ENCODE data around the gene ZNF215.
"Not testable (repeated sequence)": the region's sequence is repeated elsewhere in the genome, so short reads cannot be mapped to it uniquely, and the experiment has no call there.

The ZNF215 gene

GRCh38 chr11:6894097-6894496 is 32.1 kb upstream of the ZNF215 start:
- TF ChIP-seq, protein P1, sequence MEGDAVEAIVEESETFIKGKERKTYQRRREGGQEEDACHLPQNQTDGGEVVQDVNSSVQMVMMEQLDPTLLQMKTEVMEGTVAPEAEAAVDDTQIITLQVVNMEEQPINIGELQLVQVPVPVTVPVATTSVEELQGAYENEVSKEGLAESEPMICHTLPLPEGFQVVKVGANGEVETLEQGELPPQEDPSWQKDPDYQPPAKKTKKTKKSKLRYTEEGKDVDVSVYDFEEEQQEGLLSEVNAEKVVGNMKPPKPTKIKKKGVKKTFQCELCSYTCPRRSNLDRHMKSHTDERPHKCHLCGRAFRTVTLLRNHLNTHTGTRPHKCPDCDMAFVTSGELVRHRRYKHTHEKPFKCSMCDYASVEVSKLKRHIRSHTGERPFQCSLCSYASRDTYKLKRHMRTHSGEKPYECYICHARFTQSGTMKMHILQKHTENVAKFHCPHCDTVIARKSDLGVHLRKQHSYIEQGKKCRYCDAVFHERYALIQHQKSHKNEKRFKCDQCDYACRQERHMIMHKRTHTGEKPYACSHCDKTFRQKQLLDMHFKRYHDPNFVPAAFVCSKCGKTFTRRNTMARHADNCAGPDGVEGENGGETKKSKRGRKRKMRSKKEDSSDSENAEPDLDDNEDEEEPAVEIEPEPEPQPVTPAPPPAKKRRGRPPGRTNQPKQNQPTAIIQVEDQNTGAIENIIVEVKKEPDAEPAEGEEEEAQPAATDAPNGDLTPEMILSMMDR (conservative IDR thresholded peaks at IDR 0.05; ENCODE audit: low read depth) = no peak
- DNase-seq (ENCODE audit: low spot score) = no peak
- POLR2A ChIA-PET (ENCODE audit: low non-redundant PET) = no interaction called here
- H3K27ac ChIP-seq = no peak overlapping the region
- CTCF ChIA-PET = no interaction called here

DNA sequence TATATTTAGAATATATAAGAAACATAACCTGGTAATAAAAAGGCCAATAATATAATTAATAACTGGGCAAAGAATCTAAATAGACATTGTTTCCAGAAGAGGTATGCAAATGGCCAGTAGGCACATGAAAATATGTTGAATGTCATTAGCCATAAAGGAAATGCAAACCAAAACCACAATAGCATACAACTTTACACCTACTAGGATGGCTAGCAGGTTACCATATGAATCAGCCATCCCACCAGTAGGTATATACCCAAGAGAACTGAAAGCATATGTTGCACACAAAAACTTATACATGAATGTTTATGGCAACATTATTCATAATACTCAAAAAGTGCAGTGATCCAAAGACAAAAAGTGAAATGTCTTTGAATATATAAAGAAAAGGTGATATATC is 31.2 kb upstream of the ZNF215 start:
- POLR2A ChIA-PET (ENCODE audit: low non-redundant PET) = no interaction called here
- no peak for DNase-seq (ENCODE audit: low spot score)
- TF ChIP-seq, protein P1 (conservative IDR thresholded peaks at IDR 0.05; ENCODE audit: low read depth) = no peak
- CTCF ChIA-PET = no interaction called here
- H3K27ac ChIP-seq = no peak overlapping the region

- H3K27ac ChIP-seq = no peak overlapping the region
- ChIA-PET CTCF (no interaction called here), POLR2A (ENCODE audit: low non-redundant PET) (no interaction called here)
- TF ChIP-seq, protein P1 (conservative IDR thresholded peaks at IDR 0.05; ENCODE audit: low read depth) = no peak
- DNase-seq (ENCODE audit: low spot score) = no peak
Observed at GRCh38 chr11:6898911-6899310, 27.3 kb upstream of the ZNF215 start.

- ChIA-PET CTCF (interaction anchor here (0.6 kb wide), 1 partner anchor 1583 kb away, joined by 3 read pairs; no protein-coding TSS in a partner anchor), POLR2A (ENCODE audit: low non-redundant PET) (no interaction called here)
- TF ChIP-seq, protein P1 (conservative IDR thresholded peaks at IDR 0.05; ENCODE audit: low read depth) = no peak
- DNase-seq (ENCODE audit: low spot score) = peak; percentile 5
- H3K27ac ChIP-seq = no peak overlapping the region
Observed at GRCh38 chr11:6900327-6900999, 25.8 kb upstream of the ZNF215 start.

DNA sequence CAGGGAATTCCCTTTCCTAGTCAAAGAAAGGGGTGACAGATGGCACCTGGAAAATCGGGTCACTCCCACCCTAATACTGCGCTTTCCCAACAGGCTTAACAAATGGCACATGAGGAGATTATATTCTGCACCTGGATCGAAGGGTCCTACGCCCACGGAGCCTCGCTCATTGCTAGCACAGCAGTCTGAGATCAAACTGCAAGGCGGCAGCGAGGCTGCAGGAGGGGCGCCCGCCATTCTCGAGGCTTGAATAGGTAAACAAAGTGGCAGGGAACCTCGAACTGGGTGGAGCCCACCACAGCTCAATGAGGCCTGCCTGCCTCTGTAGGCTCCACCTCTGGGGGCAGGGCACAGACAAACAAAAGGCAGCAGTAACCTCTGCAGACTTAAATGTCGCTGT is 21.4 kb upstream of the ZNF215 start:
- POLR2A ChIA-PET (ENCODE audit: low non-redundant PET); H3K27ac ChIP-seq; CTCF ChIA-PET; DNase-seq (ENCODE audit: low spot score): not testable (repeated sequence)

DNA sequence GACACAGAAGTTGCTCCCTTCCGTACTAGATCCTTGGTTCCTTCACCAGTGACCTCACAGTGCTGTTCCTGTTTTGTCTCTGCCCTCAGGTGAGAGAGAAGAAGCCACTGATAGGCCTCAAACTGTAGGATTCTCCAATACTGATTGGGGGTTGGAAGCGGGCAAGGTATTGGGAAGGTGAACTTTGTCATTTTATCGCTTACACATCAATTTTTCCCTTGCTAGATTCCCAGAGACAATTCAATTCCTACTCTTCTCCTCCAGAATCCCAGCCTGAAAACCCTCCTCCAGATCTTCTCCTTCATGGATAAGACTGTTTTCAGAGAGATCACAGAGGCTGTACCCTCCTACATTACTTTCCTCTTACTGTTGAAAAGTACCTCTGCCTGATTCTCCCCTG is 14.8 kb upstream of the ZNF215 start:
- ChIA-PET POLR2A (ENCODE audit: low non-redundant PET) (no interaction called here), CTCF (interaction anchor here (0.7 kb wide), 1 partner anchor 310 kb away, joined by 3 read pairs; no protein-coding TSS in a partner anchor)
- no peak for DNase-seq (ENCODE audit: low spot score)
- H3K27ac ChIP-seq = no peak overlapping the region
- TF ChIP-seq, protein P1 (conservative IDR thresholded peaks at IDR 0.05; ENCODE audit: low read depth) = no peak

DNA sequence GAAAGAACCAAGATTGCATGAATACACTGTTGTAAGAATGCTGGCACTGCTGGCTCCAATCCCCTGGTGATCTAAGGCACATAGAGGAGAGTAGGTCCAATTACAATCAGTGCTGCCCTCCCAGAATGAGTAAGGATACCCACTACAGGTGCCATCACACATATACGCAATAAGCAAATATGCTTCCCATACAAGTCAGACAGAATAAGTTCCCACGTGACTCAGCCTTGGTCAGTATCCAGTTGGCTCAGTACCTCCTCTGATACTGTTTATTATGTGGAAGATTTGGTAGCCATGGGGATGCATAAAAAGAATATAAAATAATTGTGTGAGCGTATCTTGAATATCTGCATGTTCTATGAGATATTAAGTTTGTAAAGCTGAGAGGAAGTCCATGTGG is 14.3 kb upstream of the ZNF215 start:
- POLR2A ChIA-PET (ENCODE audit: low non-redundant PET) = no interaction called here
- H3K27ac ChIP-seq = no peak overlapping the region
- CTCF ChIA-PET = interaction anchor here (0.7 kb wide), 1 partner anchor 309 kb away, joined by 3 read pairs; no protein-coding TSS in a partner anchor

More for the DNA sequence above, 14.3 kb upstream of the ZNF215 start:
- DNase-seq (ENCODE audit: low spot score) = no peak
- TF ChIP-seq, protein P1 (conservative IDR thresholded peaks at IDR 0.05; ENCODE audit: low read depth) = no peak
